Stomach (tissue), 9 donors: ENCODE data around the gene FAM168A. TPM values are rescaled to one million over a fixed set of nuclear protein-coding genes. Genes with fewer than 3 reads are reported as not detected.

Experiments
- DNase-seq, 2 donors: peaks; one replicate each; pipeline versions ENCODE4 v3.0.0 to v3.0.0-alpha.2; 2013 to 2019
- H3K27ac ChIP-seq, 5 donors: fragments of 200-600 bp in 4 of 5; sonication (generic) in 4 of 5; one replicate each; pipeline ENCODE4 v1.5.1; 2013 to 2019; ENCODE audit warnings: mild to moderate bottlenecking in 1 of 5, moderate library complexity in 1 of 5
- H3K27me3 ChIP-seq, 3 donors: fragments of 200-600 bp; sonication (generic); one replicate each; pipeline ENCODE4 v1.5.1; 2017 to 2019; ENCODE audit warnings: mixed run types in 1 of 3
- H3K36me3 ChIP-seq, 4 donors: fragments of 200-600 bp; sonication (generic); 1 replicate in 3 of 4; 2 replicates in 1 of 4; pipeline ENCODE4 v1.5.1; 2016 to 2019
- H3K4me1 ChIP-seq, 4 donors: fragments of 200-600 bp; sonication (generic); one replicate each; pipeline ENCODE4 v1.5.1; 2016 to 2019
- H3K4me3 ChIP-seq, 4 donors: fragments of 200-600 bp; sonication (generic) in 3 of 4; one replicate each; pipeline ENCODE4 v1.5.1; 2016 to 2019; ENCODE audit warnings: mild to moderate bottlenecking in 1 of 4
- H3K9me3 ChIP-seq, 4 donors: fragments of 200-600 bp; sonication (generic); one replicate each; pipeline ENCODE4 v1.5.1; 2016 to 2019
- CTCF ChIP-seq, 7 experiments: fragments of 450-650 bp in 4 of 7; fragments of 200-600 bp in 3 of 7; sonication (generic) in 3 of 7; IDR thresholded peaks; one replicate each; pipeline ENCODE4 v1.5.1; 2016 to 2019; ENCODE audit warnings: antibody characterized with exemption in 7 of 7, control low read depth in 2 of 7, mild to moderate bottlenecking in 1 of 7
- EP300 ChIP-seq: sonication (generic); formaldehyde crosslinking; IDR thresholded peaks from one replicate; pipeline ENCODE4 v1.6.1; 2017; ENCODE audit warnings: antibody characterized with exemption
- POLR2A ChIP-seq, 4 donors: fragments of 450-650 bp; IDR thresholded peaks; one replicate each; pipeline ENCODE4 v1.6.1; 2016; ENCODE audit warnings: antibody characterized with exemption in 4 of 4, control low read depth in 2 of 4, mild to moderate bottlenecking in 1 of 4, moderate library complexity in 1 of 4
- POLR2AphosphoS5 ChIP-seq, 3 donors: sonication (generic); formaldehyde crosslinking; IDR thresholded peaks; one replicate each; pipeline ENCODE4 v1.6.1; 2016; ENCODE audit warnings: antibody characterized with exemption in 3 of 3
- WGBS, 5 donors: extraction: QIAGEN DNeasy Blood & Tissue Kit in 3 of 5; methylation state at CpG; one replicate each; pipeline versions ENCODE4 v1.1.5 to v1.1.7; 2013 to 2018; 5-methylcytosine and 5-hydroxymethylcytosine counted together
- intact Hi-C: fragments of 100-400 bp; cut with DNase I; formaldehyde crosslinking; loops from one replicate; pipeline ENCODE4 v1.15.1; 2023; ENCODE audit warnings: low total_unique reads
- polyA plus RNA-seq, 3 donors: library from polyadenylated mRNA; stranded (reverse); fragments of 200-250 nt; gene quantifications; one replicate each; pipeline ENCODE4 v1.2.3, GENCODE V29; 2013
- total RNA-seq, 5 donors: library from RNA; depleted of rRNA; stranded (reverse); fragments of >200 nt; gene quantifications; one replicate each; pipeline versions ENCODE4 v1.1.0 to v1.2.3, GENCODE V29; 2014 to 2016
- donor health status: healthy with polysubstance abuse.
- donor health status: Bipolar disorder and iron deficiency.
- donor health status: healthy.

FAM168A gene
- total and polyA plus RNA-seq, 8 donors = 4.3 to 25.4 (median 6.3) TPM

- no peak for DNase-seq
- no peak overlapping the region for H3K4me3 ChIP-seq
- intact Hi-C loops = no loop called here
- H3K27me3 ChIP-seq = no peaks in the 10 kb centered on the region
- H3K4me1 ChIP-seq = peaks cover 0 to 16% (median 10%) of the 10 kb centered on the region in 4 donors
- peaks cover 0 to 43% (median 30%) of the 10 kb centered on the region in 4 donors for H3K36me3 ChIP-seq
- H3K9me3 ChIP-seq = no peaks in the 10 kb centered on the region
- TF ChIP-seq POLR2A (IDR thresholded peaks at IDR 0.05) (no peak), EP300 (no peak), POLR2AphosphoS5 (IDR thresholded peaks at IDR 0.05) (no peak), CTCF (IDR thresholded peaks at IDR 0.05) (no peak)
- 50 to 68% (median 67%) methylated on average over 1 of the region's 1 CpG for WGBS, 5 donors
- H3K27ac ChIP-seq = peak overlapping the region in 1 of 5 donors; percentile 34
Measured at GRCh38 chr11:73414977-73415651, 182.8 kb downstream of the FAM168A start.

DNA sequence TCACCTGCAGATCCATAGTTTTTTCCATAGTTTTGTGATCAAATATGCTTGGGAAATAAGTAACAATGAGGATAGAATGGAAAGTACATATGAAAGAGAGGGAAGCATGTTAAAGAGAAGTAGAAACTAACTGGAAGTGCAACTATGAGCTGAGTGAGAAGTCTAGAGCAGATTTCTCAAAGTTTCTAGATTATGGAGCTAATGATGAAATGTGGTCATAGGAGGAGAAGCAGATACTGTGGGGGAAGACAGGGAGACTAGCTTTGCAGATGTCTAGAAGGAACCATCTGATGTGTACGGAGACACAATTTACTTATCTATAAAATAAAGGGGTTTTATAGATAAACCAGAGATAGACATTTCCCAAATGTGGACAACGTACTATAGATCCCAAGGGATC is 184.7 kb downstream of the FAM168A start:
- Histone ChIP-seq H3K4me3 (no peak overlapping the region), H3K9me3 (no peaks in the 10 kb centered on the region), H3K4me1 (peaks cover 0 to 16% (median 10%) of the 10 kb centered on the region in 4 donors), H3K27me3 (no peaks in the 10 kb centered on the region), H3K27ac (no peak overlapping the region), H3K36me3 (peaks cover 10 to 42% (median 34%) of the 10 kb centered on the region in 4 donors)
- no peak for DNase-seq
- TF ChIP-seq POLR2A (IDR thresholded peaks at IDR 0.05) (no peak), EP300 (no peak), POLR2AphosphoS5 (IDR thresholded peaks at IDR 0.05) (no peak), CTCF (IDR thresholded peaks at IDR 0.05) (no peak)
- intact Hi-C loops = no loop called here
- 91 to 96% (median 95%) methylated on average over 2 of the region's 2 CpGs for WGBS, 5 donors

- WGBS, 5 donors = 60 to 81% (median 68%) methylated on average over 3 of the region's 3 CpGs
- peaks cover 10 to 42% (median 36%) of the 10 kb centered on the region in 4 donors for H3K36me3 ChIP-seq
- TF ChIP-seq CTCF (IDR thresholded peaks at IDR 0.05) (no peak), POLR2AphosphoS5 (IDR thresholded peaks at IDR 0.05) (no peak), POLR2A (IDR thresholded peaks at IDR 0.05) (no peak), EP300 (no peak)
- DNase-seq = no peak
- no peaks in the 10 kb centered on the region for H3K27me3 ChIP-seq
- intact Hi-C loops = no loop called here
- H3K4me3 ChIP-seq = no peak overlapping the region
- H3K4me1 ChIP-seq = peaks cover 0 to 16% (median 10%) of the 10 kb centered on the region in 4 donors
- no peaks in the 10 kb centered on the region for H3K9me3 ChIP-seq
- H3K27ac ChIP-seq = no peak overlapping the region
Measured at GRCh38 chr11:73412308-73412707, 185.6 kb downstream of the FAM168A start.

- intact Hi-C loops = no loop called here
- WGBS, 5 donors = 81 to 94% (median 93%) methylated on average over 2 of the region's 2 CpGs
- H3K27ac ChIP-seq = no peak overlapping the region
Measured at GRCh38 chr11:73411031-73411430, 186.9 kb downstream of the FAM168A start.

More at GRCh38 chr11:73411031-73411430, 186.9 kb downstream of the FAM168A start:
- TF ChIP-seq CTCF (IDR thresholded peaks at IDR 0.05) (no peak), POLR2AphosphoS5 (IDR thresholded peaks at IDR 0.05) (no peak), POLR2A (IDR thresholded peaks at IDR 0.05) (no peak), EP300 (no peak)
- Histone ChIP-seq H3K36me3 (peaks cover 10 to 54% (median 49%) of the 10 kb centered on the region in 4 donors), H3K4me1 (peaks cover 0 to 15% (median 6%) of the 10 kb centered on the region in 4 donors), H3K27me3 (no peaks in the 10 kb centered on the region), H3K4me3 (no peak overlapping the region), H3K9me3 (no peaks in the 10 kb centered on the region)
- no peak for DNase-seq
